Retinal pigment epithelial cell (primary cell): Measurements from ENCODE around the gene CROCC2.

ENCODE experiments used
- DNase-seq: peaks from one replicate; pipeline ENCODE4 v3.0.0-alpha.2; 2010; ENCODE audit warnings: low read depth
- H3K4me3 ChIP-seq: 2 replicates; pipeline ENCODE4 v1.5.1; 2011; ENCODE audit warnings: mild to moderate bottlenecking, low read length, control low read depth, moderate library complexity
- CTCF ChIP-seq: conservative IDR thresholded peaks from 2 replicates; pipeline ENCODE4 v1.5.1; 2011; ENCODE audit warnings: low read depth, low read length, control low read depth, inconsistent platforms

Gene CROCC2

DNA sequence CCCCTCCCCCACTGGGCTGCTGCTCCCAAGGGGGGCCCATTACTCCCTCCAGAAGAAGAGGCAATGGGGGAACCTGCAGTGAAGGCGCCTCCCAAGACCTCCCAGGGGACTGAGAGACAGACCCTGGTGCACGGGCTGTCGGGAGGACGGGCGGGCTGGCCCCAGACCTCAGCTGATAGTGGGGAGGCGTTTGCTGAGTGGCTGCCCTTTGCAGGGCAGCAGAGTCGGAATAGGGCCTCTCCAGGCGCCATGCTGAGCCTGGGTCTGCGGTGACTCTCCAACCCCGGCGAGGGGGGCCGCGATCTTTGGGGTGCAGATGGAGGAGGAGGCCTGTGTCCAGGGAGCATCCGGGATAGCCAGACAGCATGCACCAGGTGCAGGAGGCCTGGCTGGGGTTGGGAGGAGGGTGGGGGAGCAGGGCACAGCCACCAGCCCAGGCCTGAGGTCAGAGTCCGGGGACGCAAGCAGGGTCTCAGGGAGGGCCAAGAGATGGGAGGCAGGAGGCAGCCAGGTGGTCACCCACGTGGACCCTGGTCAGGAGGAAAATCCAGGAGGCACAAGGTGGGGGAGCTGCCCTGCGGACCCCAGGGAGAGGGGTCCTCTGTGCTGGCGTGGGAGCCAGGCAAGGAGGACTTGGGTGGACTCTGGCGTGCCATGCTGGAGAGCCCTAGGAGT is 11.0 kb downstream of the CROCC2 start:
- H3K4me3 ChIP-seq = no peak overlapping the region
- TF ChIP-seq CTCF = no peak
- no peak for DNase-seq

- H3K4me3 ChIP-seq = no peak overlapping the region
- TF ChIP-seq CTCF = no peak
- no peak for DNase-seq
These were observed 11.6 kb downstream of the CROCC2 start for GRCh38 chr2:240917684-240918257.

GRCh38 chr2:240918258-240919091 is 12.3 kb downstream of the CROCC2 start:
- no peak overlapping the region for H3K4me3 ChIP-seq
- no peak for DNase-seq
- no peak for TF ChIP-seq CTCF

DNA sequence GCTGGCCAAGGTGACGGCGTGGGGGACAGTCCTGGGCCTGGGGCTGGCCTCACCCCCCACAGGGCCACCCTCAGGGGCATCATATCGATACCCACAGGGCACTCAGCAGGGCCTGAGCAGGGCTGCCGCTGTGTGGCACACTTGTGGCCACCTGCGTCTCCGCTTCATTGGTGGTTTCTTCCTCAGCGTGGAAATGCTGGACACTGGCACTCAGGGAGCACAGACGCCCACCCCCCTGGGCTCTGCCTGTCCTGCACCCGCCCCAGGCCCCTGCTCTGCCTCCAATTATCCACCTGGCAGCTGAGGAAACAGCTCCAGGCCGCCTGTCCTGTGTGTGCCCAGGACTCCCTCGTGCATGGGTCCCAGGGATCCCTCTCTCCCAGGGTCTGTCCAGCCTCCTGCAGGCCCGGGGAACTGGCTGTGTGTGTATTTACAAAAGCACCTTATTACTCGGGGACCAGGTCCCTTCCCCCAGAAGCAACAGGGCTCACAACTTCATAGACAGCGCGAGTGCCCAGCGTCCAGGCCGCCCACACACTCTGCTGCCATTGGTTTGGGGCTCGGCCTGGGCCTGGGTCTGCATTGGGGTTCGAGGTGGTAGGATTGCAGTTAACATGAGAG is 13.1 kb downstream of the CROCC2 start:
- no peak for DNase-seq
- H3K4me3 ChIP-seq = no peak overlapping the region
- TF ChIP-seq CTCF = no peak

GRCh38 chr2:240919786-240920782 is 13.9 kb downstream of the CROCC2 start:
- DNase-seq = no peak
- H3K4me3 ChIP-seq = no peak overlapping the region
- TF ChIP-seq CTCF = no peak

DNA sequence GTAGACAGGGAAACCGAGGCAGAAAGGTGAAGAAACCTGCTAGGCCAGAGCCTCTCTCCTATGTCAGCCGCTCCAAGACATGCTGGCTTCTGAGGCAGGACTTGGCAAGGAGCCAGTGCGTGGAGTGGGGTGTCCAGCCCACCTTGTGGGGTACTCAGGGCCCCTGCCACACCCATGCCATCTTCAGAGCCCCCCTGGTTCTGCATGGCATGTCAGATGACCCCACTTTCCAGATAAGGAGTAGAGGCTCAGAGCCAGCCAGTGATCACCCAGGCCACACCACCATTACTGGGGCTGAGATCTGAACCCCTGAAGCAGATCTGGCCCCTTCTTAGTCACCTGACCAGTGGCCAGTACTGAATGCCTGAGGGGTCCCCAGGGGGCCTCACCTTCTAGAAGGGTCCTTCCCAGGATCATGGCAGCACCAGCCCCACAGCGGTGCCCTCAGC is 14.7 kb downstream of the CROCC2 start:
- DNase-seq = no peak
- H3K4me3 ChIP-seq = no peak overlapping the region
- TF ChIP-seq CTCF = no peak
